ENCODE data around the gene MED9. TPM values are rescaled to one million over a fixed set of nuclear protein-coding genes. Genes with fewer than 3 reads are reported as not detected.

The MED9 gene
- total and polyA plus RNA-seq, 2 of the 8 experiments (the other 6 are each of a cell fraction or from before 2014, with no cell fraction given): 15.8 to 19.7 TPM

- TF ChIP-seq BRCA1 (IDR thresholded peaks at IDR 0.05; ENCODE audit: low read depth, low read length): no peak
- no peak for TF ChIP-seq MAX (IDR thresholded peaks at IDR 0.05)
- TF ChIP-seq JUN (IDR thresholded peaks at IDR 0.05; ENCODE audit: low read depth, low read length): no peak
- no peak for TF ChIP-seq ATF3 (IDR thresholded peaks at IDR 0.05; ENCODE audit: insufficient read depth, low read depth, low read length)
- no peak for TF ChIP-seq BACH1 (IDR thresholded peaks at IDR 0.05; ENCODE audit: low read length)
- TF ChIP-seq FOSL1 (IDR thresholded peaks at IDR 0.05; ENCODE audit: insufficient read depth, low read depth, low read length): no peak
- TF ChIP-seq HDAC6 (IDR thresholded peaks at IDR 0.05; ENCODE audit: low read depth, low read length): no peak
- H3K79me1 ChIP-seq (ENCODE audit: low read depth, low read length): peaks cover 8% of the 10 kb centered on the region
- H2BK12ac ChIP-seq (ENCODE audit: low read depth, low read length): no peak overlapping the region
- H2BK120ac ChIP-seq (replicated peaks; ENCODE audit: low read depth, low read length): no peak overlapping the region
- no peak overlapping the region for H3K18ac ChIP-seq (ENCODE audit: extremely low read depth, low read length)
- H3K36me3 ChIP-seq (ENCODE audit: control insufficient read depth in 2 of 4, insufficient read depth in 4 of 4, low read length in 3 of 4): peaks cover 3 to 23% (median 17%) of the 10 kb centered on the region in 4 experiments; a peak in 7 of 8 replicates
- no peak overlapping the region for H3K4ac ChIP-seq (replicated peaks; ENCODE audit: insufficient read length, low read depth, low read length)
- H4K20me1 ChIP-seq (replicated peaks in 1 of 2; ENCODE audit: control insufficient read depth in 1 of 2, insufficient read depth in 2 of 2, low read length in 2 of 2): peaks cover 15 to 16% of the 10 kb centered on the region in 2 experiments
- ChIA-PET POLR2A (ENCODE audit: partially characterized antibody) (no interaction called here), CTCF (ENCODE audit: partially characterized antibody) (no interaction called here)
- no peaks in the 10 kb centered on the region for H3K9me3 ChIP-seq (ENCODE audit: insufficient read depth in 2 of 2, low read depth in 1 of 2, low read length in 1 of 2)
- no peak overlapping the region for H2AK5ac ChIP-seq (ENCODE audit: low read depth, low read length)
- no peak overlapping the region for H2BK20ac ChIP-seq (ENCODE audit: low read length)
- H2BK5ac ChIP-seq (ENCODE audit: low read depth, low read length): no peak overlapping the region
- no peak overlapping the region for H3K56ac ChIP-seq (replicated peaks; ENCODE audit: insufficient read length, low read depth, low read length)
- FAIRE-seq (no peak), DNase-seq (ENCODE audit: low read depth in 1 of 2, low spot score in 2 of 2) (no peak)
- 47% methylated on average over 2 of the region's 2 CpGs; no CpG with 5 or more reads in 1 of the 2 experiments for WGBS, 2 experiments (ENCODE audit: extremely low coverage in 1 of 2, insufficient coverage in 1 of 2, insufficient read length in 1 of 2, insufficient replicate concordance in 2 of 2, low coverage in 1 of 2, low lambda C conversion rate in 2 of 2, missing lambda C conversion rate in 1 of 2)
- H3K4me1 ChIP-seq (replicated peaks in 1 of 4; ENCODE audit: control insufficient read depth in 3 of 4, insufficient read depth in 4 of 4, low read length in 3 of 4): no peaks in the 10 kb centered on the region; a peak in 3 of 7 replicates
- H3K4me2 ChIP-seq (ENCODE audit: insufficient read depth in 1 of 2, low read depth in 2 of 2, low read length in 2 of 2): no peak overlapping the region
- no peaks in the 10 kb centered on the region for H3K23me2 ChIP-seq (ENCODE audit: low read depth, low read length)
- no peak overlapping the region for H3K27ac ChIP-seq (ENCODE audit: low read depth, low read length)
- no peak overlapping the region for H4K8ac ChIP-seq (ENCODE audit: extremely low read depth, insufficient read depth, low read length)
- H4K5ac ChIP-seq (ENCODE audit: insufficient read length, low read depth, low read length): no peak overlapping the region
- no peak overlapping the region for H2BK15ac ChIP-seq (ENCODE audit: low read length)
- H4K91ac ChIP-seq (replicated peaks; ENCODE audit: insufficient read length, low read length): no peak overlapping the region
- no peaks in the 10 kb centered on the region for H3K27me3 ChIP-seq (replicated peaks in 1 of 4; ENCODE audit: control insufficient read depth in 3 of 4, extremely low read depth in 1 of 4, insufficient read depth in 3 of 4, low read length in 3 of 4)
- H3K23ac ChIP-seq (ENCODE audit: insufficient read length): no peak overlapping the region
- H3K4me3 ChIP-seq (ENCODE audit: extremely low read depth in 1 of 4, insufficient read depth in 2 of 4, low read depth in 3 of 4, low read length in 4 of 4): no peak overlapping the region
- peaks cover 0 to 22% of the 10 kb centered on the region in 2 experiments; a peak in 3 of 4 replicates for H3K79me2 ChIP-seq (ENCODE audit: control insufficient read depth in 1 of 2, insufficient read depth in 2 of 2, low read length in 2 of 2)
- H2AFZ ChIP-seq (ENCODE audit: low read length): no peak overlapping the region
- no peak overlapping the region for H3K9ac ChIP-seq (replicated peaks in 1 of 4; ENCODE audit: extremely low read depth in 1 of 4, low read depth in 3 of 4, low read length in 3 of 4)
- no peak overlapping the region for H3K14ac ChIP-seq (ENCODE audit: insufficient read length)
These were observed 11.2 kb downstream of the MED9 start for GRCh38 chr17:17487998-17488397.
